AG08396 (cell line): ENCODE measurements around the gene XPA.
"Not testable (repeated sequence)": the region's sequence is repeated elsewhere in the genome, so short reads cannot be mapped to it uniquely, and the experiment has no call there.

Experiments
- DNase-seq: peaks from one replicate; pipeline ENCODE4 v3.0.0; 2012; ENCODE audit warnings: low spot score, mixed read lengths

The XPA gene

GRCh38 chr9:97703437-97704344 is 6.6 kb upstream of the XPA start:
- DNase-seq = peak; percentile 61

DNA sequence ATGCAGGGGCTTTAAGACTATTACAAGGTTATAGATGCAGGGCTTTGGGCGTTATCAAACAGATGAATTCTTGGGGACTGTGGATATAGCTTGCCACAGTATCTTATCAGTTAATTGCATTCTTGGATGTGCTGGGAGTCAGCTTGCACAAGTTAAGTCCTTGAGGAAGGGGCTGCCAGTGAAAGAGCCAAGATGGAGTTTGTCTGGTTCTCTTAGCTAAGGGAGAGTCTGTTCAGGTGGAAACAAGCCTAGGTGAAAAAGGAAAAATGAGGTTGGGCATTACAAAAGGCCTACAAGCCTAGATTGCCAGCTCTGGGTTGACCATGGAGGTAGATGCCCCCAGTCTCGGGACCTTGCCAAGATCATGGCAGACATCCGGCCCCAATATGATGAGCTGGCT is 2.7 kb upstream of the XPA start:
- not testable (repeated sequence) for DNase-seq

DNA sequence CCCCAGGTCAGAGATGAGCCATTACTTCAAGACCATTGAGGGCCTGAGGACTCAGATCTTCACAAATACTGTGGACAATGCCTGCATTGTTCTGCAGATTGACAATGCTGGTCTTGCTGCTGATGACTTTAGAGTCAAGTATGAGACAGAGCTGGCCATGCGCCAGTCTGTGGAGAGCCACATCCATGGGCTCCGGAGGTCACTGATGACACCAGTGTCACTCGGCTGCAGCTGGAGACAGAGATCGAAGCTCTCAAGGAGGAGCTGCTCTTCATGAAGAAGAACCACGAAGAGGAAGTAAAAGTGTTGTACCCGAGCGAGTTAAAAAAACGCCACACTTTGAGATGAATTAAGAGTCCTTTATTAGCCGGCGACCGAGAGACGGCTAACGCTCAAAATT is 2.1 kb upstream of the XPA start:
- DNase-seq = not testable (repeated sequence)

DNA sequence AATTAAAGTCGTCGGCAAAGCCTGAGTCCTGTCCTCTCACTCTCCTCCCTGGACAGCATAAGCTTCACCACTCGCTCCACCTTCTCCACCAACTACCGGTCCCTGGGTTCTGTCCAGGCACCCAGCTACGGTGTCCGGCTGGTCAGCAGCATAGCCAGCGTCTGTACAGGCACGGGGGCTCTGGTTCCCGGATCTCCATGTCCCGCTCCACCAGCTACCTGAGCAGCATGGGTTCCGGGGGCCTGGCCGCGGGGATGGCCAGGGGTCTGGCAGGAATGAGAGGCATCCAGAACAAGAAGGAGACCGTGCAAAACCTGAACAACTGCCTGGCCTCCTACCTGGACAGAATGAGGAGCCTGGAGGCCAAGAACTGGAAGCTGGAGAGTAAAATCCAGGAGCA is 1.7 kb upstream of the XPA start:
- no peak for DNase-seq

GRCh38 chr9:97697837-97698236 is 697 bp upstream of the XPA start:
- no peak for DNase-seq

DNA sequence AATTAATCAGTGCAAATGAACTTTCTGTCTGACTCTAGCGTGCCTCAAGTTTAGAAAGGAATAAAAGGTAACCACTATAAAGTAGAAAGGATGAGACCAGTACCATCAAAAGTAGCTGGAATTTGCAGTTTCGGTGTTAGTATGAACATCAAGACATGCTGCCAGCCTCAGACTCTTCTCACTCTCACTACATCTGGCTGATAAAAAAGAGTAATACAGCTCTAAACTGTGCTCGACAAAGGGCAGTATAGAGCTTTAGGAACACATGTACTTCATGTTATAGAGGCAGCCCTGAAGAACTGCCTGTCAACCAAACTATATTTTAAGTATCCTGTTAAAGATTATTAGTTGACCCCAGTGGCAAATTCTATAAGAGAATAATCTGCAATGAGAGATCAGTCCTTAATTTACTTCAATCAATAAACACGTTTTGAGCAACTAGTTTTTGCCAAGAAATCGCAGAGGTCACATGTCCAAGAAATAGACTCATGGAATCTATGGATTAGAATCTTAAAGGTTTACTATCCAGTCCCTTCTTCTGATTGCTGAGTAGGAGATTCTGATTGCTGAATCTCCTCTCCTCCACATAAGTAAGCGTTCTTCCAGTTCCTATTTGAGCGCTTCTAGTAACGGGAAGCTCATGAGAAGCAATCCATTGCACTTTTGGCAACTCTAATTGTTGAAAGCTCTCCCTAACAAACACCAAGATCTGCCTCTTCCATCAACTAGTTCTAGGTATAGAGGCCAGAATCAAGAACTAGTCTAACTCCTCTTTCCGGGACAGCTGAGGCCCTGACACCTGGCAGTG is 941 bp downstream of the XPA start:
- DNase-seq = peak; percentile 31

- no peak for DNase-seq
Measured at GRCh38 chr9:97695390-97695789, 1.8 kb downstream of the XPA start.

GRCh38 chr9:97694769-97695168 is 2.4 kb downstream of the XPA start:
- no peak for DNase-seq

DNA sequence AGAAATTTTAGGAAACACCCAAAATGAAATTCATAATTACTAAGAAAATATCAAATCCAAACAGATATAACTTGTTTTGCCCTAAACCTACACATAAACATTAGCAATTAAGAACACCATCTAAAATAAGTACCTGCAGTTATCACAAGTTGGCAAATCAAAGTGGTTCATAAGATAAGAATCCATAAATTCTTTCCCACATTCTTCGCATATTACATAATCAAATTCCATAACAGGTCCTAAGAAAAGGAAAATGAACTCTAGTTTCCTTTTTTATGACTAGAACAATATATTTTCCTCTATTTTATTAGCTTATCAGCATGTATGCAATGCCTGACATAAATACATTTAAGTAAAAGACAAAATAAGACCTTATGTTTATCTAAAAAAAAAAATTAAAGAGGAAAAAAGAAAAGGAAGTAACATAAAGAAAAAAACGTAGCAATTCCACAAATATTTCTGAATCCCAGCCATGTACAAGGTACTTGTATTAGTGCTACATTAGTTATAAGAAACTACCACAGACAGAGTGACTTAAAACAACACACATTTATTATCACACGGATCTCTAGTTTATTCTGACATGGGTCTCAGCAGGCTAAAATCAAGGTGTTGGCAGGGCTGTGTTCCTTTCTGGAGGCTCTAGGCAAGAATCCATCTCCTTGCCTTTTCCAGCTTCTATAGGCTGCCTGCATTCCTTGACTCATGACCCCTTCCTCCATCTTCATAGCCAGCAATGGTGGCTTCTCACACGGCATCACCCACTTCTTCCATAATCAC is 7.5 kb downstream of the XPA start:
- DNase-seq = no peak

GRCh38 chr9:97688654-97689053 is 8.5 kb downstream of the XPA start:
- no peak for DNase-seq

DNA sequence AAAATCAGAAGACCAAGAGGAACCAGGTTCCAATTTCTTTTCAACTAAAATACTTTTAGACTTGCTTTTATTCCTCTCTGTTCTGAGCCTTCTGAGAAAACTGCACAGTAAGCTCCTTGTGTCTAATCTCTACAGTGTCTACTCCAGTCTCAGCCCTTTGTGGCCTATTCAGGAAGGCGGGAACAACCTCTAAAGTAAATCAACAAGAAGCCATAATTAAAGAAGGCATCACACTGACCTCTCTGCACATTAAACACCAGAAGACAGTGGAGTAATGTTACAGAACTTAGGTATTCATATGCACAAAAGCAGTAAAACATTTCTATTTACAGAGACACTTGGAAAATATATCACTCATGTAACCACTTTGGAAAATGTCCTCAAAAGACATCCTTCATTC is 14.9 kb downstream of the XPA start:
- DNase-seq = no peak

DNA sequence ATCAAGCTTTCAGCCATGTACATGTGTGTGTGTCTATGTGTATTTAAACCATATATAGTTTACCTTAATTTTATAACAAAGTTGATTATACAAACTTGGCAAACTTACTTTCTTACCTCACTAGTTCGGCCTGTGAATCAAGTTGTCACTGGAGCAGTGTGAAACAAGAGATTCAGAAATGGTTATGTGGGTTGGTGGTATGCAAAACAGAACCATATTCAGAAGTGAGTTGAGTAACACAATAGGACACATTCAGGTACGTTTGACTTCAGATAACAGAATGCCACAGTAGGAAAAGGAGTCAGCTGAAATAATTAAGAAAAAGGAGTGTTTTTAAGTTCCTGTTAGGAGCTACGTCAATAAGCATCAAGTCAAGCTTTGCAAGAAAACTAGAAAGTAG is 21.5 kb downstream of the XPA start:
- no peak for DNase-seq

DNA sequence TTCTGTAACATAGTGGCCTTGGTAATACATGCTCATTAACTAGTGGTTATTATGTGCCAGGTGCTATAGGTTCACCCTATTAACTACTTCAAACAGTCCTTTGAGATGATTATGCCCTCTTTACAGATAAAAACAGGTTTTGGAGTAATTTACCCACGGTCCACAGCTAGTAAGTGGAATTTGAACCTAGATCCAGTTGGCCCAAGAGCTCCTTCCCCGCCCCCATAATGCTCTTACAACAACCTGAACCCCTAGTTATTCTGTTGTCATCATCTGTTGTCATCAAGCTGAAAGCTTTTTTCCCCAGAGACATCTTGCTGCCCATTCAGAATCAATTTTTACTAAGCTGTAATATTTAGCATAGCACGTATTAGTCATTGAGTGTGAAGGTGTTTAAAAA is 23.2 kb downstream of the XPA start:
- DNase-seq = no peak

DNA sequence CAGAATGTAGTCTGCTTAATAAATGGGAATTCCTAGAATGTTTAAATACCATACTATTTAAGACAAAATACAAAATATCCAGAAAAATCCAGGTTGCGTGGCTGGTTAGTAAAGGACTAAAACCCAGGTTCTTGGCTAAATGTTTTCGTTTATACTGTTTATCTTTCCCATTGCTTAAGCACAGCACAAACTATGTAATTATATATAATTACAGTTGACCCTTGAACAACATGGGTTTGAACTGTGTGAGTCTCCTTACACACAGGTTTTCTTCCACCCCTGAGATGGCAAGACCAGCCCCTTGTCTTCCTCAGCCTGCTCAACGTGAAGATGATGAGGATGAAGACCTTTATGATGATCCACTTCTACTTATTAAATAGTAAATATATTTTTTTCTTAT is 24.7 kb downstream of the XPA start:
- DNase-seq = no peak

GRCh38 chr9:97670586-97670985 is 26.6 kb downstream of the XPA start:
- no peak for DNase-seq

DNA sequence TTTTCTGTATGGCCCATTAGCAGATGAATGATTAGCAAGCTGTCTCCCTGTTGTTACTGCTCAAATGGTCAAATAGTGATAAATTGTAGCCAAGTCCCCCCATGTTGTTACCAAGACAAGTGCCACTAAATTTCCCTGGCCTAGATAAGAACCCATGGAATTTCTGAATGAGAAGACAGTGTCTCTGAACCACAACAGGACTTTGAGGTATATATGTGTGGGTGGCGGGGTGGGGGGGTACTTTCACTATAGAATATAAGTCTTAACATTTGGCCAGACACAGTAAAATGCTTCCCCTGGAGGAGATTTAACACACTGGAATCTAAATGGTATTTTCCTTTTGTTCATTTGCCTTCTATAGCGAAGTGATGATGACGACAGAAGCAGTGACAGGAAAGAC is 28.7 kb downstream of the XPA start:
- DNase-seq = no peak

GRCh38 chr9:97666907-97667686 is 30.0 kb downstream of the XPA start:
- DNase-seq = no peak

GRCh38 chr9:97665742-97666141 is 31.4 kb downstream of the XPA start:
- no peak for DNase-seq

- no peak for DNase-seq
Measured at GRCh38 chr9:97660847-97661246, 36.3 kb downstream of the XPA start.

- DNase-seq = no peak
Measured at GRCh38 chr9:97660340-97660739, 36.8 kb downstream of the XPA start.

GRCh38 chr9:97659771-97660170 is 37.4 kb downstream of the XPA start:
- no peak for DNase-seq

DNA sequence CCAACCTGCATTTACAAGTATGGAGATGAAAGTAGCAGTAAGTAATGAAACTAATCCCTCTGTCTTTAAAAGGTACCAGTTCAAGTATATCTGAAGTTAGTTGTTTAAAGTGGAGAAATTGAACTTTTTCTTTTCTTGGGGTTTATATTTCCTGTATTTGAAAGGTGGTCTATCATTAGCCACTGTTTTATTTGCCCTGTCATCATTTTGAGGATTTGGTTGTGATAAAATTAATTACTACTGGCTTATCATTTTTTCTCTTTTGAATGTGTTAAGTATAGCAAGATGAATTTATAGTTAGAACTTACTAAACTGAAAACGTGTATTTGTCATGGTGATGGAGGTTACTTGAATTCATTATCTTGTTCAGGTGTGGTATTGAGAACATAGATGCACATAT is 38.4 kb downstream of the XPA start:
- DNase-seq = no peak
